ENCODE measurements around the gene FAM193B. TPM values are rescaled to one million over a fixed set of nuclear protein-coding genes. Genes with fewer than 3 reads are reported as not detected.

The FAM193B gene
- total RNA-seq, 4 donors from 2014 or later, result 16.5 to 117 (median 39.4) TPM

DNA sequence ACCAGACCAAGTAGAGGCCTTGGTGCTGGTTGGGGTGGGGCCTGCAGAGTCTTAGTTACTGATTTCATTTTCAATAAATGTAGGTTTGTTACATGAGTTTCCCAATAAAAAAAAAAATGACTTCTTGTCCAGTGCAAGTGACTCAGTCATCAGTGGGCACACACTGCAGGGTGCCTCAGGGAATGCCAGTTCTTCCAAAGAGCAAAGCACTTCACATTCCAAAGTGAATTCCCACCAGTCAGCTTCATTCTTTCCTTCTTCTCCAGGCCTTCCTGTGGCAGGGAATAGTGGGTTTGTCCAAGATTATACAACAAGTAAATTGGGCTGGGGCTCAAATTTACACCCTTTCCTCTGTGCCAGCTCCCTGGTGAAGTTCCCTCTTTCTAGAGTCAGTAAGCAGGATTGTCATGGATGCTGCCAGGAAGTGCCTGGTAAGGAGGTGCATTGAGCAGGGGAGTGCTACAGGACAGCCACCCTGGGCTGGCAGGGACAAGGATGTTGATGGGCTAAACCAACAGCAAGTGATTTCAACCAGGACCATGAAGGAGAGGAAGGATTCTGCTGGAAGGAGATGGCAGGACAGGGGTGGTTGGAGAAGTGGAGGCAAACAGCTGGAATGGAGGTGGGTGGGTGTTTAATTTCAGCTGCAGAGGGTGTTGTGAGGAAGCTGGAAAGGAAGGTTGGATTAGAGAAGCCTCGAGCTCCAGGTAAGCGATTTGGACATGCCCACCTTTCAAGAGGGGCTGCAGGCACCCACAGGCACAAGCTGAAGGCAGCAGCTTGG, 41.8 kb upstream of the FAM193B start:
- Histone ChIP-seq H3K4me3 (no peak overlapping the region), H3K9me3 (no peaks in the 10 kb centered on the region), H3K27ac (no peak overlapping the region), H3K4me1 (peaks cover 0 to 6% of the 10 kb centered on the region in 2 donors), H3K36me3 (no peaks in the 10 kb centered on the region), H3K27me3 (no peaks in the 10 kb centered on the region)
- DNase-seq, result no peak
- TF ChIP-seq, protein P1, sequence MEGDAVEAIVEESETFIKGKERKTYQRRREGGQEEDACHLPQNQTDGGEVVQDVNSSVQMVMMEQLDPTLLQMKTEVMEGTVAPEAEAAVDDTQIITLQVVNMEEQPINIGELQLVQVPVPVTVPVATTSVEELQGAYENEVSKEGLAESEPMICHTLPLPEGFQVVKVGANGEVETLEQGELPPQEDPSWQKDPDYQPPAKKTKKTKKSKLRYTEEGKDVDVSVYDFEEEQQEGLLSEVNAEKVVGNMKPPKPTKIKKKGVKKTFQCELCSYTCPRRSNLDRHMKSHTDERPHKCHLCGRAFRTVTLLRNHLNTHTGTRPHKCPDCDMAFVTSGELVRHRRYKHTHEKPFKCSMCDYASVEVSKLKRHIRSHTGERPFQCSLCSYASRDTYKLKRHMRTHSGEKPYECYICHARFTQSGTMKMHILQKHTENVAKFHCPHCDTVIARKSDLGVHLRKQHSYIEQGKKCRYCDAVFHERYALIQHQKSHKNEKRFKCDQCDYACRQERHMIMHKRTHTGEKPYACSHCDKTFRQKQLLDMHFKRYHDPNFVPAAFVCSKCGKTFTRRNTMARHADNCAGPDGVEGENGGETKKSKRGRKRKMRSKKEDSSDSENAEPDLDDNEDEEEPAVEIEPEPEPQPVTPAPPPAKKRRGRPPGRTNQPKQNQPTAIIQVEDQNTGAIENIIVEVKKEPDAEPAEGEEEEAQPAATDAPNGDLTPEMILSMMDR (IDR thresholded peaks at IDR 0.05), result no peak
- TF ChIP-seq POLR2A (IDR thresholded peaks at IDR 0.05), result no peak
- intact Hi-C loops (cut with DNase I; ENCODE audit: low total_unique reads), result no loop called here

DNA sequence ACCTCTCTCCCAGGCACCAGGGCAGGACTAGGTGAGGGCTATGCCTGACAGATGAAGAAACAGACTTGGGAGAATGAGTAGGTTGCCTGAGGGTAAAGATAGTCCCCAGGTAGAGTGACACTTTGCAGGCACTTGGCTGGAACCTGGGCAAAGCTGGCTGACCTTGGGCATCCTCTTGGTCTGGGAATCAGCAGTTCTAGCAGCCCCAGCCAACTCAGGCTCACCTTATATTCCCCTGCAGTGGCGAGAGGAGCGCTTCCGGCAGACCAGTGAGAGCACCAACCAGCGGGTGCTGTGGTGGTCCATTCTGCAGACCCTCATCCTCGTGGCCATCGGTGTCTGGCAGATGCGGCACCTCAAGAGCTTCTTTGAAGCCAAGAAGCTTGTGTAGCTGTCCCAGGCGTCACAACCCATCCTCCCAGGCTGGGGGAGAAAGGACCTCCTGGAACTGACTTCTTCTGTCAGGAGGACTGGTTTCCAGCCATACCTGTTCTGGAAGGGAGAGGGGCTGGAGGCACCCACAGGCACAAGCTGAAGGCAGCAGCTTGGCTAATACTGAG, 40.7 kb upstream of the FAM193B start:
- Histone ChIP-seq H3K27me3 (no peaks in the 10 kb centered on the region), H3K36me3 (no peaks in the 10 kb centered on the region), H3K9me3 (no peaks in the 10 kb centered on the region), H3K4me1 (no peaks in the 10 kb centered on the region), H3K27ac (no peak overlapping the region), H3K4me3 (no peak overlapping the region)
- intact Hi-C loops (cut with DNase I; ENCODE audit: low total_unique reads), result no loop called here
- DNase-seq, result no peak
- TF ChIP-seq POLR2A (IDR thresholded peaks at IDR 0.05), result no peak
- TF ChIP-seq, protein P1 (IDR thresholded peaks at IDR 0.05), result no peak

DNA sequence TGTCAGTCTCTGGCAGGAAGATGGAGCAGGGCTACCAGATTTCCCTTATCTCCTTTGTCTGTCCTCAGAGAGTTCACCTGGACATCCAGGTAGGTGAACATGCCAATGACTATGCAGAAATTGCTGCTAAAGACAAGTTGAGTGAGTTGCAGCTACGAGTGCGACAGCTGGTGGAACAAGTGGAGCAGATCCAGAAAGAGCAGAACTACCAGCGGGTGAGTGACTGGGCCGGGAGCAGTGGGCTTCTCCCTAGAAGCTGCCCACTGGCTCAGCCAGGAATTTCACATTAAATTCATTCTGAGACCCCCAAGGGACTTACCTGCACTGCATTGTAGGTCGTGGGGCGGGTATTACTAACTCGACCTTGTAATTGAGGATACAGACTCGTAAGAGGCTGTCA, 39.7 kb upstream of the FAM193B start:
- intact Hi-C loops (cut with DNase I; ENCODE audit: low total_unique reads), result no loop called here
- no peak for DNase-seq
- Histone ChIP-seq H3K27me3 (no peaks in the 10 kb centered on the region), H3K4me3 (no peak overlapping the region), H3K9me3 (no peaks in the 10 kb centered on the region), H3K27ac (no peak overlapping the region), H3K4me1 (no peaks in the 10 kb centered on the region), H3K36me3 (no peaks in the 10 kb centered on the region)
- TF ChIP-seq, protein P1 (IDR thresholded peaks at IDR 0.05), result no peak
- TF ChIP-seq POLR2A (IDR thresholded peaks at IDR 0.05), result no peak

DNA sequence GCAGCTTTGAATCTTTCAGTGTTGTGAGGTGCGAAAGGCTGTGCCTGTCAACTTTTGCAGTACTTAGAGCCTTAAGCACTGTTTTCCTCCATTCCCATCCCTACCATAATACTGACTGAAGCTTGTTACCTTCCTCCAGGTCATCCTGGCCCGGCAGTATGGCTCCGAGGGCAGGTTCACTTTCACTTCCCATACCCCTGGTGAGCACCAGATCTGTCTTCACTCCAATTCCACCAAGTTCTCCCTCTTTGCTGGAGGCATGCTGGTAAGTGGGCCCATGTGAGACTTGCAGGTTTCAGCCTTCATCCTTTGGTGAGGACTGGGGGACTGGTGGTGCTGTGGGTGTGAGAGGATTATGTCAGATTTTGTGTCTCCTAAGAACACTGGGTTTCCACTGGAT, 39.1 kb upstream of the FAM193B start:
- no peaks in the 10 kb centered on the region for H3K27me3 ChIP-seq

DNA sequence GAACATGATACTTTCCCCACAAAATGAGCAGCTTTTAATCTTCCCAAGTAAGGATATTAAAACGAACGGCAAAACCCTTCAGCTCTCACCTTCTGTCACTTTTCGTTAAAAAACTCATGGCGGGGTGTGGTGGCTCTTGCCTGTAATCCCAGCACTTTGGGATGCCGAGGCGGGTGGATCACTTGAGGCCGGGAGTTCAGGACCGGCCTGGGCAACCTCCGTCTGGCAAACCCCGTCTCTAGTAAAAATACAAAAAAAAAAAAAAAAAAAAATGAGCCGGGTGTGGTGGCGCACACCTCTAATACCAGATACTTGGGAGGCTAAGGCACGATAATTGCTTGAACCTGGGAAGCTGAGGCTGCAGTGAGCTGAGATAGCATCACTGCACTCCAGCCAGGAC, 38.5 kb upstream of the FAM193B start:
- Histone ChIP-seq H3K4me3 (peak overlapping the region; percentile 80 to 89), H3K4me1 (no peaks in the 10 kb centered on the region), H3K27me3 (no peaks in the 10 kb centered on the region), H3K9me3 (no peaks in the 10 kb centered on the region), H3K27ac (peak overlapping the region in 1 of 2 donors; percentile 77), H3K36me3 (no peaks in the 10 kb centered on the region)
- no peak for DNase-seq
- TF ChIP-seq POLR2A (IDR thresholded peaks at IDR 0.05), result no peak
- TF ChIP-seq, protein P1 (IDR thresholded peaks at IDR 0.05), result no peak
- intact Hi-C loops (cut with DNase I; ENCODE audit: low total_unique reads), result no loop called here

More for the DNA sequence above, 39.1 kb upstream of the FAM193B start:
- DNase-seq, result no peak
- H3K27ac ChIP-seq, result no peak overlapping the region
- TF ChIP-seq POLR2A (IDR thresholded peaks at IDR 0.05), result no peak
- TF ChIP-seq, protein P1 (IDR thresholded peaks at IDR 0.05), result no peak
- intact Hi-C loops (cut with DNase I; ENCODE audit: low total_unique reads), result no loop called here
- no peak overlapping the region for H3K4me3 ChIP-seq
- no peaks in the 10 kb centered on the region for H3K9me3 ChIP-seq
- no peaks in the 10 kb centered on the region for H3K36me3 ChIP-seq
- H3K4me1 ChIP-seq, result no peaks in the 10 kb centered on the region

Measured in uterus (tissue), 4 donors.